Renal cortical epithelial cell (primary cell): Measurements from ENCODE around the gene PRIM2. TPM values are rescaled to one million over a fixed set of nuclear protein-coding genes. Genes with fewer than 3 reads are reported as not detected.
"Not testable (repeated sequence)": the region's sequence is repeated elsewhere in the genome, so short reads cannot be mapped to it uniquely, and the experiment has no call there.

ENCODE experiments used
- DNase-seq: peaks from one replicate; pipeline ENCODE4 v3.0.0-alpha.2; 2011; ENCODE audit warnings: low read depth
- total RNA-seq: library from RNA; depleted of rRNA; stranded (reverse); fragments of >200 nt; gene quantifications from 2 replicates; pipeline ENCODE4 v1.2.3, GENCODE V29; 2014

Gene PRIM2
- total RNA-seq, 1 donor from 2014 or later: 13.9 TPM

DNA sequence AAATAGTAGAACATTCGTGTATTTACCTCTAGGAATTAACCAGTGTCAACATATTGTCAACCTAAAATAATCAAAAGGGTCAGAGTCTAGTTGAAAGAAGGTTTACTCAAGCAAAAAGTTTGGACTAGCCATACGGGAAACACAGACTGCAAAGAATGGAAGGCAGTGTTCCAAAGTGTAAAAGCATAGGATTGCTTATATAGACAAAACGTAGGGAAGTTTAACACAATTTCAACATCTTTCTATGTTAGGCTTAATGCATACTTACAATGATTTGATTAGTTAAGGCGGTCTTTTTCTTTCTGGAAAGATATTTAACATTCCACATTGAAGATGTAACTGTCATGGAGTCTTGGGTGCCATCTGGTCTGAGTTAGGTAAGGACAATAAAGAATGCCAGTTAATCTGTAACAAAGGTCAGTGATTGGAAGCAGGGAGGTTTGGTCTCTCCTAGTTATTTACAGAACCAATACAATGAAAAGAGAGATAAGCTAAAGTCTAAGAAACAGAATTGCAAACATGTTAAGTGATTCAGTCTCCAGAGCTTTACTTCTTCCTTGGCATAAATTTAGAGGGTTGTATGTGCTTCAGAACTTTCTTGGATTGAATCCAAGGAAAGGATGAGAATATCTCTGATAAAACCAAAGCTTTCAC lies 183.1 kb downstream of the PRIM2 start:
- peak; percentile 7 for DNase-seq

DNA sequence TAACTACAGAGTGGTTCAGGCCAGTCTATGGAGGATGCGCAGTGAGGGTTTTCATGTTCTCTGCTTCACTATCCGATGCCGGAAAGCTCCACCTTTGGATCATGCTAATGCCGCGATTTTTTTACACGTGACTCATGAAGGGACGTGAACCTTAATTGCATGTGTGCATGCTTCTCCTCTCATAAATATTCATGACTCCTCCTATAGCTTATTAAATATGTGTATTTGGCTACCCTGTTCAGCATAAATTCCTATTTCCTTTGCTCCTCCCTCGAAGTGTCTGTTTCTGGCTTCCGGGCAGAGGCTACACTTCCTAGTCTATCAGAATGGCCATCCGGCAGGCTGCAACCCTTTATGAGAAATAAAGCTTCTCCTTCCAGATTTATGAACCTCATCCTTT lies 185.0 kb downstream of the PRIM2 start:
- not testable (repeated sequence) for DNase-seq

DNA sequence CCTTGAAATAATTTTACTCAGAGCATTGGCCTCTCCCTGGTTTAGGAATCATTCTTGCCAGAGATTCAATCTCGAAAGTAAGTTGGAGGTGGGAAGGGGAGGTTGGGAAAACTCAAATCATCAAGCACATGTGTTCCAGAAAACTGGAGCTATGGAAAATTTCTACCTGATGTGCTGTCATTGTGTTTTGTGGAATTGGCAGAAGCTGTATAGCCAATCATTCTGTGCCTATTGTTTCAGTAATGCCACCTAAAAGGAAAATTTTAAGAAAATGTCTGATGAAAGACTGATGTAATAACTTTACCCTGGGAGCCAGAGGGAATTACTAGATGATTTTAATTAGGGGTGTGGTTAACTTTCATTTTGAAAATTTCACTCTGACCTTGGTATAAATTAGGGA lies 187.8 kb downstream of the PRIM2 start:
- not testable (repeated sequence) for DNase-seq

DNA sequence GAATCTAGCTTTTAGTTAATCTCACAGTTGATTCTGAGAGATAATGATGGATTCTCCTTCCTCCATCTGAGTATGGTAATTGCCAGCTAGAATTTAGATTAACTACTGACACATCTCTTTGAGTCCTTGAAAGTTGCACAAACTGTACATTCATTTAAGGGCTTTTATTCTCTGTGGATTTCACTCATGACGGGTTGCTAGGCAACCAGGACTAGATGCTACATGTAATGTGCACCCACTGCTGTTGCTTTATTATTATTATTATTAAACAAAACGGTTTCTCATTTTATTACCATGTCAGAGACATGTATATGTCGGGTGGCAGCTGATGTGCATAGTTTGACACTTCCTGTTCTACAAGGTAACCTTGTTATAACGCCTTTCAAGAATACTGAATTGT lies 193.0 kb downstream of the PRIM2 start:
- not testable (repeated sequence) for DNase-seq

DNA sequence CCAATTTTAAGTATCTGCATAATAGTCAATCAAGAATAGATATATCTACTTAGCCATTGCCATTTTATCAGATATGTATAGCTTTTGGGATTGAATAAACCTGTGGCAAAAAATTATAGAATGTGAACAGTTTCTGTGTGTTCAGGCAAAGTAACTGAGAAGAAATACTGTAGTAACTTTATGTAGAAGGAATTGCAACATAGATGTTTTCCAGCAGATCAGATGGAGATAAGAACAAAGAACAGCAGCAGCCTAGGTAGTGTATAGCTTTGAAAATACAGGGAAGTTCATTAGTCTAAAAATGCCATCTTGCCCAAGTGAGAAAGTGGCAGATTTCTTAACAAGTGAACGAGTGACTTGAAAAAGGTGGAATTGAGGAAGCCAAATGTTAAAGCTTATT lies 197.7 kb downstream of the PRIM2 start:
- DNase-seq: not testable (repeated sequence)

DNA sequence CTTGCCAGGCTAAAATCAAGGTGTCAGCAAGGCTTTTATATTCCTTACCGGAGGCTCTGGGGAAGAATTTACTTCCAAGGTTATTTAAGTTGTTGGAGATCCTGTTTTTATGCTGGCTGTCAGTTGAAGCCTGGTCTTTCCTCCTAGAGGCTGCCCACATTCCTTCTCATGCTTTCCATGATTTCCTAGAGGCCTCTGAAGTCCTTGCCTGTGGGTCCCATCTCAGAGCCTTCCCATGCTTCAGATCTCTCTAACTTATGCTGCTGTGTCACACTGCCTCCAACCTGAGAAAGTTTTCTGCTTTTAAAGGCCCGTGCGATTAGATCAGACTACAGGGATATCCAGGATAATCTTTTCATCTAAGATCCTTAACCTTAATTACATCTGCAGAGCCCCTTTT lies 198.4 kb downstream of the PRIM2 start:
- not testable (repeated sequence) for DNase-seq

DNA sequence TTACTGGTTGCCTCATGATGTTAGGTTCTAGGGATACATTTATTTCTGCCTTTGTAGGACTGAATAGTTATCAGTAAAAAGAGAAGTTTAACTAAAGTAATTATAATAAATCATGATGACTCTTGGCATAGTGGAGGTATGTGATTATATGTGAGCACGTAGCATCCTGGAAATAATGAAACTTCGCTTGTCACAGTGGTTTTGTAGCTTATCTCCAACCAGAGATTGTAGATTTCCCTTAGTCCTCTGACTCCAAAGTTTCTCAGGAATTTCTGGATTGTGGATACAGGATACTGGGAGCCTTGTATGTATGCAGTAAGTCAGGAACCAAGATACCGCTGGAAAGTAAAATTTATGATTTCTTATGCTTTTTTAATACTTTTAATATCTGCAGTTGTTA lies 199.3 kb downstream of the PRIM2 start:
- DNase-seq: not testable (repeated sequence)

DNA sequence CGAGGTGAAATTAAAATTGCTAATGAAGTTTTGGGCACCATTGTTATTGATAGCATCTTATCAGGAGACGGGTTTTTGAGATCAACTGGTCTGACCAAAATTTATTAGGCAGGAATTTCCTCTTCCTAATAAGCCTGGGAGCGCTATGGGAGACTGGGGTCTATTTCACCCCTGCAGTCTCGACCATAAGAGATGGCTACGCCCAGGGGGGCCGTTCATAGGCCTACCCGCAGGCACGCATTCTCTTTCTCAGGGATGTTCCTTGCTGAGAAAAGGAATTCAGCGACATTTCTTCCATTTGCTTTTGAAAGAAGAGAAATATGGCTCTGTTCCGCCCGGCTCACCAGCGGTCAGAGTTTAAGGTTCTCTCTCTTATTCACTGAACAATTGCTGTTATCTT lies 201.8 kb downstream of the PRIM2 start:
- DNase-seq: not testable (repeated sequence)

DNA sequence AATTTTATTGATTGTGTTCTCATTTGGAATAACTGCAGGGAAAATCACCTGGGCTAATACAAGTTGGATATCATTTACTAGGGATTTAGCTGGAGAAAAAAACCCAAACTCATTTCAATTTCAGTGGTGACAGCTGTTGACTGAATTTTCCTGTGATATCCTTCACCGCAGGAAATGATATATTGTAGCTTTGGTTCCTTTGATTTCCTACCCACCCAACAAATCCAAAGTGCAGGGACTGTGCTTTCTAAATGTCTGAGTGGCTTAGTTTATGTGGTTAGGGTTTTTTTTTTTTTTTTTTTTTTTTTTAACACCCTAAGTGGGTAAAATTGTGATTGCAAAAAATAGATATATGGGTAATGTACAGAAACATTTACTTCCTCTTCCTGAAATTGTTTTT lies 203.7 kb downstream of the PRIM2 start:
- not testable (repeated sequence) for DNase-seq

DNA sequence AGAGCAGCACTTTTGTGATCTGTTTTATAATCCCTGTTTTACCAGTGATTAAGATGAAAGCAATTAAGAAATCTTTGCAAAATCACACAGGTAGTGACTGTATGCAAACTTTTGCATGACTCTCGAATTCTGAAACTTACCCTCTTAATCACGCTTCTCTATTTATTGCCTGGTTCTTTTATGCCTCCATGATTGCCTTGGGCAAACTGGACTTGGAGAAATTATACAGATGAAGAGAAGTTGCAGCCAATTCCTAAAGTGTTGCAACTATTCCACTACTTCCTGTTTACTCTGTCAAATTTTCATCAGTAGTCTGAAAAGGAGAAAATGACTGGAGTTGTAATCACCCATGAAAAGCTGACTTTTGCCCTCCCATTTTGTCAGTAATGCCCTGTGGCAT lies 205.8 kb downstream of the PRIM2 start:
- DNase-seq: peak; percentile 65

DNA sequence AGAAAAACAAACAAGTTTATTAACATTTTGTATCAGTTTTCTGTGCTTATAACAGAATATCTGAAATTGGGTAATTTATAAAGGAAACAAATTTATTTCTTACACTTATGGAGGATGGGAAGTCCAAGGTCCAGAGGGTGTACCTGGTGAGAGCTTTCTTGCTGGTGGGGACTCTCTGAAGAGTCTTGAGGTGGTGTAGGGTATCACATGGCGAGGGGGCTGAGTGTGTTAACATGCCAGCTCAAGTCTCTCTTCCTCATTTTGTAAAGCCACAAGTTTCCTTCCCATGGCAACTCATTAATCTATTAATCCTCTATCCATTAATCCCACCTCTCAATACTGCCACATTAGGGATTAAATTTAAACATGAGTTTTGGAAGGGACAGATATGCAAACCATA lies 212.3 kb downstream of the PRIM2 start:
- DNase-seq: not testable (repeated sequence)

DNA sequence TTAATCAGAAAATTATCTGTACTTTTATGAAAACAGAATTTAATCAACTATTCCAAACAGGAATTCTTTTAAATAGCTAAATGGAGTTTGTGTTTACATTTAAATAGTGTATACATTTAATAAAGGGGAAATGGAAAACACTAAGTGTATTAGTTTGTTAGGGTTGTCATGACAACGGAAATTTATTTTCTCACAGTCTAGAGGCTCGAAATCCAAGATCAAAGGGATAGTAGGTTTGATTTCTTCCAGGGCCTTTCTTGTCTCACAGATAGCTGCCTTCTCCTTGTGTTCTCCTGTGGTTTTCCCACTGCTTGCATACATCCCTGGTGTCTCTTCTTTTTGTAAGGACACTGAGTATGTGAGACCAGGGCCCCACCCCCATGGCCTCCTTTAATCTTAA lies 215.2 kb downstream of the PRIM2 start:
- DNase-seq: not testable (repeated sequence)

DNA sequence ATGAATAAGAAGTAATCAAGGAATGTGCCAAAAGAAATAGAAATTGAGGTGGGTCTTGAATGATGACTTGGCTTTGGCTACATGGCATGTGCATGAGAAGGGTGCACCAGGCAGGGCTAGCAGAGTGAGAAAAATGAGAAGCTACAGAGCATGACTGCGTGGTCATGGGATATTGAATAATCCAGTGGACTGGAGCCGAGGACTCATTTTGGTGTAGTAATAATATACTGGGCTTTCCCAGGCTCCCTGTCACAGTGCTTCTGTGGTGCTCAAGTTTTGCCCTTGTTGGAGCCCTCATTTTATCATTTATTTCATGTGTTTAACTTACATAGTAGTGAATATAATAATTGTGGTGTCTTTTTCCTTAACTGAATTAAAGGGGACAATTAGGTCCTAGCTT lies 217.7 kb downstream of the PRIM2 start:
- peak; percentile 0 for DNase-seq

DNA sequence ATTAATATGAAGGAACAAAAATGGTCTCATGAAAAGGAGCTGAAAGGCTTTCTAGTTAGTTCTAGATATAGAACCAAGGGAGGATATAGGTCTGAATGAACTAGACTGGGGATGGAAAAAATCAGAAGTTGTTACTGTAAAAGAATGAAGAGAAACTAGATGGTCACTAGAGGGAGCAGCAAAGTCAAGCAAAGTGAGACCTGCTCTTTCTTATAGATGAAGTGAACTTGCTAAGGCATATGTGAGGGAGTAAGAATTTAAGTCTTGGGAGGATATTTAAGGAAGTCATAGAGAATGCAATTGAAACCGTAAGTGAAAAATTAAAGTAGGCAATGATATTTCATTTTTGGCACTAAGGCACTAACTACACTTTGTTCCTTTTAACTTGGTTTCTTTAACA lies 218.6 kb downstream of the PRIM2 start:
- DNase-seq: peak; percentile 50

DNA sequence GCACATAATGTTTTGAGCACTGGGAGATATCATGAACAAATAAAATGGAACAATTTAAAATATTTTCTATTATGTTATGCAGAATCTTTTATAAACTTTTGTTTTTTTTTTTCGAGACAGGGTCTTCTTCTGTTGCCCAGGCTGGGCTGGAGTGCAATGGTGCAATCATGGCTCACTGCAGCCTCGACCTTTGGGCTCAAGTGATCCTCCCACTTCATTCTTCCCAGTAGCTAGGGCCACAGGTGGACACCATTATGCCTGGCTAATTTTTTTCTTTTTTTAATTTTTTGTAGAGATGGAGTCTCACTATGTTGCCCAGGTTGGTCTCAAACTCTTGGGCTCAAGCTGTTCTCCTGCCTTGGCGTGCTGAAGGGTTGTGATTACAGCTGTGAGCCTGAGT lies 220.5 kb downstream of the PRIM2 start:
- not testable (repeated sequence) for DNase-seq

DNA sequence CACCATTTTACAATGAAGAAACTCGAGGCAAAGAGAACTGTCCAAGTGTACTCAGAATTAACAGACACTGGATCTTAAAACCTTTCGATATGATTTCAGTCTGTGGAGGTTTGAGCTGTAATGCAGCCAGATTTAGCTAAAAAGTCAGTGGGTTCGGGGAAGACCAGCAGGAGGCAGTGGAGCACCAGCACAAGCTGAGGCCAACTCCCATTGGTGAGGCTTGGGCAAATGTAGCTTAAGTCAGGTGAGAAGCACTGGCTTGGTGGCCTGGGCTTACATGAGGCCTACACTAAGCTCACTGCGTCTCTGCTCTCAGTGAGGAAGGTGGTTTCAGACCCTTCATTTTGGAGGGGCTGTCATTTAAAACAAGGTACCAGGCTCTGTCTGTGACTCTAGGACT lies 234.5 kb downstream of the PRIM2 start:
- not testable (repeated sequence) for DNase-seq

DNA sequence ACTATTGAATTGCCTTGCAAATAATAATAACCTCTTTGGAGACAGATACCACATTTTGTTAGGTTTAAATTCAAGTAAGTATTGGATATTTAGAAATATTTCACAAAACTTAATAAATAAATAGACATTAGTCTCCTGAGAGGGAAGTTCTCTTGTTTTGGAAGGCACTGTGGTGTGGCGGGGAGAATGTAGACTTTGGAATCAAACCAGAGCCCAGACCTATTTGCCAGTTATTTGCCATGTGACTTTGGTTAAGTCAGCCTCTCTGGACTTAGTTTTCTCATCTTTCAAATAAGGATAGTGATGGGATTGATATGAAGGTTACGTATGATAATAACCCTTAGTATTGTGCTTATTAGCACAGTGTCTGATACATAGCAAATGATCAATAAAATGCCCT lies 240.4 kb downstream of the PRIM2 start:
- not testable (repeated sequence) for DNase-seq

DNA sequence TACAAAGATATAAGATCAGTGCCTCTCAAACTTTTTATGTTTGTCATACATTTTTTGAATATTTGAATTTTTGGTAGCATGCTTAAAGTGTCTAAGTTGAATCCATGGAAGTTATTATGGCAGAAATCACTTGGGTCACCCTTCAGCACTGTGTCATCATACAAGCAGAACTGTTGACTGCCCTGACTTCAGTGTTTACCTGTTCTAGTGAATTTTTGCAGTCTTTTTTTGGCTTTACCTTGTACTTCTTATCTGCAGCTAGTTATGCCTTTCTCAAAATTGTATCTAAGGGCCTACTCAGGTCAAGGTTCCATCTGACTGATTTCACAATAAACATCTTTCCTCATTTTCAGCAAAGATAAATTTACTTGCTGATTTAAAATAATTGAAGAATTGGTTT lies 241.7 kb downstream of the PRIM2 start:
- DNase-seq: not testable (repeated sequence)

DNA sequence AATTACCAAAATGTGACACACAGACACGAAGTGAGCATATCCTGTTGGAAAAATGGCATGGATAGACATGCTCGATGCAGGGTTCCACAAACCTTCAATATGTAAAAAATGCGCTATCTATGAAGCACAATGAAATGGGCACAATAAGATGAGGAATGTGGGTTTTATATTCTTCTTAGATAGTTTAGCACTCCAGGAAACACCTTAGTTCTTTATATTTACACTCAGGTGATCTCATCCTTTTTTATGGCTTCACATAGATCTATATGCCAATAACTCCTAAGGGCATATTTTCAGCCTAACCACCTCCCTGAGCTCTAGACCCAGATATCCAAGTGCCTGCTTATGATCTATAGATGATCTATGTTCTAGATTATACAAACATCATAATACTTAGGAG lies 244.8 kb downstream of the PRIM2 start:
- DNase-seq: not testable (repeated sequence)

DNA sequence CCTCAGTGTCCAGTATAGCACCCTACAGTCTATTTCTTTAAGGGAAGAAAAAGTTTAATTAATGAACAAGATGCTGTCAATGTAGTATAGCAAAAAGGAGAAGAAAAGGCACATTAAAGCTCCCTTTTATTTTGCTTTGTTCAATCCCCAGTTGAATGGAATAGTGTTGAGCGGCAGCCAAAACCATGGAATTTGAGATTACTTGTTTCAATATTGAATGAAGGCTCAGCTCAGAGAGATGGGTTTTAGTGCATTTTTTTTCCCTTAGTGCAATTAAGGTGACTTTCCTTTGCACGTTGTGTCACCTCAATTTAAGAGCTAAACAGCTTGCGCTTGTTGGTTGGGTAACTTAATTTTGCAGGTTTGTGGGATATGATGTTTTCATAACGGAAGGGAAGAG lies 254.7 kb downstream of the PRIM2 start:
- DNase-seq: not testable (repeated sequence)

DNA sequence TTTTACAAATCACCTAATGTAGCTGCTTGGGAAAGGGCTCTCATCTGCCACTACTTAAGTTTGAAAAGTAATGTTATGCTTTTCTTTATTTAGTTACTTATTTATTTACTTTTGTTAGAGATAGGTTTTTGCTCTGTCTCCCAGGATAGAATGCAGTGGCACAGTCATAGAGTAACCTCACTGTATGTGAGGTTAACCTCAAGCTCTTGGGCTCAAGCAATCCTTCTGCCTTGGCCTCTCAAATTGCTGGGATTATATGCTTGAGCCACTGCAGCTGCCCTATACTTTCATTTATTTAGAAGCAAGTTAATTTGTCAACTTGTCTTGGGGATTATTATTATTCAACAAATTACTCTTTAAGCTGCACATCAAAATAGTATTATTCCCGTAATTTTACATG lies 255.4 kb downstream of the PRIM2 start:
- not testable (repeated sequence) for DNase-seq

DNA sequence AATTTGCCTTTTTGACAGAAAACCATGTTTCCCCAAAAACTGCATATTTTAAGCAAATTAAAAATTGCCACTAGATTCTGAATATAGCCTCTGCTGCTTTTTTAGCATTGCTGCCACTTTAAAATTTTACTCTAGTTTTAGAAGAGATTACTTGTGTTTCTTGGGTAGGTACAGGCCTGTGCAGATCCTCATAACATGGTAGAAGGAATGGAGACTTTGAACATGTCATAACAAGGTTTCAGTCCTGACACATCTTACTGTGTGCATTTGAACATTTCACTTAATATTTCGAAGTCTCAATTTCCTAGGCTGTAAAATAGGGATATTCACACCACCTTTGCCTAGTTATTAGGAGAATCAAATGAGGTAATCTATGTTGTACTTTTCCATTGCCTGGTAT lies 259.6 kb downstream of the PRIM2 start:
- not testable (repeated sequence) for DNase-seq

DNA sequence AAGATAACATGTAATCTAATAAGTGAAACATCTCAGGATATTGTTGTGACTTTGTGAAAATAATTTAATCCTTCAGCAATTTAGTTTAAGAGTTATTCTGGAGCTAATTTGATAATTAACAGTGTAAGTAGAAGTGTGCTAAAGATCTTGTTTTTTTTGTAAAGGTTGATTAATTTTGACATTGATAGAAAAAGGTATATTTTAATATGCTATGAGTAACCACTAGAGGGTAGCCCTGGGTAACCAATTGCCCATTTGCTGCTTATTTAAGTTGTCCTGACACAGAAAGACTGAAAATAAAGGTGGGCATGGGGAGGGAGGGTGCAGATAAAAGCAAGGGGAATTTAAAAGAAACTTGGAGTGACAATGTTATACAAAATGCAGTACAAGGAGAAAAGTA lies 262.1 kb downstream of the PRIM2 start:
- DNase-seq: peak; percentile 3

DNA sequence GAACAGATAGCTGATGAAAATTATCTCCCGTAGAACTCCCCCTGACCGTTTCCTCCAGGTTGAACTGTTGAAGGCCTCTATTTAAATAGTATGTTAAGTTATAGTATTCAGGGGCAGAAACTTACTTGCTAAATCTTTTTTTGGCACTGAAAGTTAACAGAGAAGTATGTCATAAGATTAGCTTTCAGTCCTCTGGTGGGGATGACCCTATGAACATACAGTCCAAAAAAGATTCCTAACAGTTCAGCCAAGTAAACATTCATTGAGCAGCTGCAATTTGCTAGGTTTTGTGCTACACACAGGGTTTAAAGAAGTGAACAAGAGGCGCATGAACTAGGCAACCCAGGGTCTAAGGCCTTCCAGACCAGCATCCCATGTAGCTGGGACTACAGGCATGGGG lies 264.2 kb downstream of the PRIM2 start:
- DNase-seq: not testable (repeated sequence)
